ENCODE data around the gene LENEP.

The LENEP gene

DNA sequence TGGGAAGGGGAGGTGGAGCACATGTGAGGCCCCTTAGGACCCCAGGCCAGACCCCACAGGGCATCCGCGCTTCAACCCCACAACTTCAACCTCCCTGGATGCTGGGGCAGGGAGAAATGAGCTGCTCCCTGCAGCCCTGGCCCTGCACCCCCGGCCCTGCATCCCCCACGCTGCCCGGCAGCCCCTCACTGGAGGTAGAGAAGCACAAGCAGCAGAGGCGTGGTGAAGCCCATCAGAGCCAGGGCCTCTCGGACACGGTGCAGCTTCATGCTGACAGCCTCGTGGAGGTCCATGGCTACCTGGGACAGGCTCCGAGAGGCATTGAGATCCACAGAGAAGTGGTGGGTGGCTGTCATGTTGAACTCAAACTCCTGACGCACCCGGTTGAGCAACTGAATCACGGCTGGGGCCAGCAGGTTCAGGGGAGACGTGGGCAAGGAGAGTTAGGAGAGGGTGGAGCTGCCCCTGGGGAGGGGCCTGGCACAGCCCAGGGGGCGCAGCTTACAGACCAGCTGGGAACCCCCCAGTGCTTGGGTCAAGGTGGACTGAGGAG, 36.9 kb downstream of the LENEP start:
- no peak for DNase-seq (ENCODE audit: low read depth)

DNA sequence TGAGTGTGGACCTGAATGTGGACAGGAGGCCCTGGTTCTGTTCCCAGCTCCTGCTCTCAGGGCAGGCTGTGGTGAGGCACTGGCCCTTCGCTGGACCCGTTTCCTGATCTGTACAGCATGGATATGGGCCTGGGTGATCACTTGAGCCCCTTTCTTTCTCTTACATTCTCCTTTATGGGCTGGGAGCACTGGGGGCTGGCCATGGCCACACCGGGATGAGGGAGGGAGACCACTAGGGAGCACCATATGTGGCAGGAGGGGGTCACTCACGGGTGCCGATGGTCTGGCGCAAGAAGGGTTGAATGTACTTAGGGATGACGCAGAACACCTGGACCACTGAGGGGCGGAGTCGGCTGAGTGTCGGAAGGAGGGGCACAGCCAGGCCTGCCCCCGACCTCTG, 37.5 kb downstream of the LENEP start:
- DNase-seq (ENCODE audit: low read depth), result no peak

- DNase-seq (ENCODE audit: low read depth), result no peak
Observed at GRCh38 chr1:155032886-155033285, 39.5 kb downstream of the LENEP start.

DNA sequence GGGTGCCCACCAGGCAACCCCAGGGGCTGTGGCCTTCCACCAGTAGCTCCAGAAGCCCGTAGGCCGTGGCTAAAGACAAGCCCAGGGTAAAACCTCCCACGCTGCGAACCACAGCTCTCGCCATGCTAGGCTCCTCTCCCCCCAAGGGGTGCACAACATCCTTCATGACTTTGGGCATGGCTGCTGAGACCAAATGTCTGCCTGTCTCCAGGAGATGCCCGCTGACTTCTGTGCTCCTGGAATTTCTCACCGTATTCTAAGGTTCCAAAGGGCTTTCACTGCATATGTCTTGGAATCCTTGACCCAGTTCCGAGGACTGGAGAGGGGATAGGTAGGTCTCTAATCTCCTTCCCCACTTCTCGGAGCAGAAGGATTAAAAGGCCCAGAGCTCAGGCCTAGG, 40.1 kb downstream of the LENEP start, which contains the start of the genes DCST1 and DCST2:
TSS of gene DCST1 (plus strand) at position 301 of the 400 bp plus-strand sequence. CDS start 213 bp downstream, outside the sequence.
TSS of gene DCST2 (minus strand) at position 258 of the 400 bp plus-strand sequence. CDS start at position 178, 80 bp downstream.
- no peak for DNase-seq (ENCODE audit: low read depth)

GRCh38 chr1:155034318-155035208, 41.2 kb downstream of the LENEP start:
- no peak for DNase-seq (ENCODE audit: low read depth)

- DNase-seq (ENCODE audit: low read depth), result no peak
Observed at GRCh38 chr1:155035936-155036335, 42.5 kb downstream of the LENEP start.

GRCh38 chr1:155037043-155037442, 43.7 kb downstream of the LENEP start:
- DNase-seq (ENCODE audit: low read depth), result no peak

DNA sequence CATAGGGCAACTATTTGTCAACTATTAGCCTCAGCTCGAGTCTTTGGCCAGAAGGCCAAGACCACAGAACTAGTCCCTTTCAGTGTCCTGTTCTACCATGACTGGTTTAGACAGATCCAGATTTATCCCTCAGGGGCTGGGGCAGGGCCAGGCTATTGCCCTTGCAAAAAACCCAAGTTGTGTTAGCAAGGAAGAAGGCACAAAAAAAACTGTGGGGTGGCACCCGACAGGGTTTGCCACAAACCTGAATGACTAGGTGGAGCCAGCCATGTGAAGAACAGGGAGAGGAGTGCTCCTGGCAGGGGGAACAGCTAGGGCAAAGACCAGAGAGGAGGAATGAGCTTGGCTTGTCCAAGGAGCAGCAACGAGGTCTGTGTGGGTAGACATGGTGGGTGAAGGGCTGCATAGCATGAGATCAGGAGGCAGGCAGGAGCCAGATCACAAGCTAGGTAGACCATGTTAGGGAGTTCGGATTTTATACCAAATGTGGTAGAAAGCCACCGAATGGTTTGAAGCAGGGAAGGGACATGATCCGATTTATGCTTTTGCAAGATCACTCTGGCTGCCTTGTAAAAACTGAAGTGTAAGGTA, 44.6 kb downstream of the LENEP start:
- DNase-seq (ENCODE audit: low read depth), result no peak

- no peak for DNase-seq (ENCODE audit: low read depth)
Observed at GRCh38 chr1:155038602-155039307, 45.4 kb downstream of the LENEP start.

DNA sequence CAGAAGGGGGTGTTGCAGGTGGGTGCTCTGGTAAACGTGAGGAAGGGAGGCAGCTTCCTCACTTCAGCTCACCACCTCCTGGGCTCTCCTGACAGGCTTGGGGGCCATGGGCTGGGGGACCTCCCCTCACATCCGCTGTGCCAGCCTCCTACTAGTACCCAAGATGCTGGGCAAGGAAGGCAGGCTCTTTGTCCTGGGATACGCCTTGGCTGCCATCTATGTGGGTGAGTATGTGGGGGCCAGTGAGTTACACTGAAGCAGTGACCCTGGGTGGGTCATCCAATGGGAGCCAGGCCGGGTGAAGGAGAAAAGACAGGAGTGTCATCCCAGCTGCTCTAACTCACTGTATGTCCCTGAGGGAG, 45.9 kb downstream of the LENEP start:
- DNase-seq (ENCODE audit: low read depth), result no peak

- no peak for DNase-seq (ENCODE audit: low read depth)
Observed at GRCh38 chr1:155040358-155041093, 47.1 kb downstream of the LENEP start.

- DNase-seq (ENCODE audit: low read depth), result no peak
Observed at GRCh38 chr1:155042789-155043188, 49.4 kb downstream of the LENEP start.

GRCh38 chr1:155043301-155043702, 49.9 kb downstream of the LENEP start:
- DNase-seq (ENCODE audit: low read depth), result no peak

DNA sequence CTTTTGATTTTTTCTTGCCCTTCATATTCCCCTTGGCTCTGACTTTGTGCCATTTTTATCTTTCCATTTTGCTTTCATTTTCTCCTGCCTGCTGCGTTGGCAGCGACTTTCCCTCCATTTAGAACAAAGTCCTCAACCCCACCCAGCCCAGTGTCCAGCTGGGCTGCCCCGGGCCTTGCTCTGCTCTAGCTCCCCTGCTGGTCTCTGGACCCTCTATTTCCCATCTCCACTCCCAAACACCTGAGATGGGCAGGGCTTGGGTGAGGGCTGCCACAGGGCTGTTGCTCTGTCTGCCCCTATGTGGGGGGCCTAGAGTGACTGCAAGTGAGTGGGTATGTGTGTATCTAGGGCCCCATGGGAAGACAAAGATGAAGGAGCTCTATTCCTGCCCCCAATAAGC, 50.4 kb downstream of the LENEP start:
- DNase-seq (ENCODE audit: low read depth), result no peak

Data from GM04503 (cell line).